LoVo (cell line): ENCODE measurements around the gene KCNQ1.

ENCODE experiments used
- DNase-seq: peaks from one replicate; pipeline ENCODE4 v3.0.0-alpha.2; 2016; ENCODE audit warnings: low spot score

KCNQ1 gene

DNA sequence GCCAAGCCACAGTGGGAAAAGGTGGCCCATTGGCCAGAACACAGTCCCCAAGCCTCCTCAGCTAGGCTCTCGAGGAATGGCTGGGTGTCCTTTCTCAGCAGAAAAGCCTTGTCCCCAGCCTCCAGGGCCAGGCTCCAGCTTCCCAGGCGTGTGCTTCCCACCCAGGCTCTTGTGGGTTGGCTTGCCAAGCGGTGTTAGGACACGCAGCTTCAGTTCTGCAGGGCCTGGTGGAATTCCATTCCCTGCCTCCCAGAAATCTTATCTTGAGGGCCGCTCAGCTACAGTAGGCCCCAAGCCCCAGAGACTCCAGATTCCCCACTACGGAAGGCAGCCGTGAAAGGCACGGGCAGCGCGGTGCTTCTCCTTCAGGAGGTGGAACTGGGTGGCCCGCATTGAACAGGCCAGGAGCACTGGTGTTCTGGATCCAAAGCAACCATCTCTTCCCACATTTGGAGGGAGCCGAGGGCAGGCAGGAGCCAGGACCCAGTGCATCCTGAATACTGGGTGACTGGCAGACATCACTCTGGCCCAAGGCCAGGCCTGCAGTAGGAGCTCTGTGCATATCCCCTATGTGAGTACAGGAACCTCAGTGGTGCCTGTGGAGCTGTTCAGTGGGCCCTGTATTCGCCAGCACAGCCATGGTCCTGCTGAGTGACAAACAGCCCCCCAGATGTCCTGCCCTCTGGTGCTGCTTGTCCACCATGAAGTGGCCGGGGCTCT lies 271.7 kb downstream of the KCNQ1 start:
- no peak for DNase-seq

DNA sequence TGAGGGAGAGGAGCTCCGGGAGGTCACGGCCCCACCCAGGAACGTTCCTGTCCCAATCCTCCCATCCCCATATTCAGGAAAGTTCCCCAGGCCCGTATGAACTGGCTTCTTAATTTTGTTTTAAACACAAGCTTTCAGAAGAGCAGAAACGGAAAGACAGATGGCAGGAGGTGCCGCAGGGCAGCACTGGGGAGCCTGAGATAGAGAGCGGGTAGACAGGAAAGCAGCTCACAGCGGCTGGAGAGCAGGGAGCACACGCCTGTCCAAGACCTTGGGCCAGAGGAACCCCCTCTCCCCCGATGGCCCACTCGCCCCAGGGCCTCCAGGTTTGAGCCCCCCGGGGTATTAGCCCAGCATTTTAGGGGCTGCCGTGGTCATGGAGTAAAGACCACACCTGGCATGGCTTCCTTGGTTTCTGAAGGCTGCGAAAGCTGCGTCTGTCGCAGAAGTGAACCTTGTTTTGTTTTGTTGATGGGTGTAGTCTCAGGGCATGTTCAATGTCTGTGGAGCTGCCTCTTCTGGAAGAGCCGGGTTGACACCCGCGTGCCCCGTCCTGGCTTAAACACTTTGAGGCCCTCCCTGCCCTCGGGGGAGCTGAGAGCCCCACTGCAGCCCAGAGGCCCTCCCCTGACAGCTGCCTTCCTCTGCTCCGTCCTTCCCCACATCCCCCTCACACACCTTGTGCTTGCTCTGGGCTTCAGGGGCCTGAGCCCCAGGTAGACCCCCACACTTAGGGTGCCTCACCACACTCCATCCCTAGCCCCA lies 272.9 kb downstream of the KCNQ1 start:
- no peak for DNase-seq

DNA sequence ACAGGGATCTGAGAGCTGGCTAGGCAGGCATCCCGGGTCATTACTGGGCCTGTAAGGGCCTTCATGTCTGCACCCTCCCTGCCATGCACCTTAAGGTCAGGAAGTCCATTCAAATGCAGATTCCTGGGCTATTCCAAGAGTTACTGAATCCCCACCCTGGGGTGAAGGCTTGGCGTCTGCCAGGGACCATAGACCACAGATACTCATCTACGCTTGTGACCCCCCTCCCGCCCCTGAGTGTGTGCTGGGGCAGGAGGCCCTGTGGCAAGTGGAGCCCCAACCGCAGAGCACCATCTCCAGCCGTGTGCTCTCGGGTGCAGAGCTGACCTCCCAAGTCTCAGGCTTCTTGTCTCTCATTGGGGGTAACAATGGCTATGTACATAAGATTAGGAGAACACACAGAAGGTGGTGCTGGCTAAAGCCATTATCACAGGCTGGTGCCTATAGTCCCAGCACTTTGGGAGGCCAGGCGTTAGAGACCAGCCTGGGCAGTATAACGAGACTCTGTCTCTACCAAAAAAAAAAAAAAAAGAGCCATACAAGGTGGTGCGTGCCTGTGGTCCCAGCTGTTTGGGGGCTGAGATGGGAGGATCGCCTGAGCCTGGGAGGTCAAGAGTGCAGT lies 274.1 kb downstream of the KCNQ1 start:
- DNase-seq, result no peak

DNA sequence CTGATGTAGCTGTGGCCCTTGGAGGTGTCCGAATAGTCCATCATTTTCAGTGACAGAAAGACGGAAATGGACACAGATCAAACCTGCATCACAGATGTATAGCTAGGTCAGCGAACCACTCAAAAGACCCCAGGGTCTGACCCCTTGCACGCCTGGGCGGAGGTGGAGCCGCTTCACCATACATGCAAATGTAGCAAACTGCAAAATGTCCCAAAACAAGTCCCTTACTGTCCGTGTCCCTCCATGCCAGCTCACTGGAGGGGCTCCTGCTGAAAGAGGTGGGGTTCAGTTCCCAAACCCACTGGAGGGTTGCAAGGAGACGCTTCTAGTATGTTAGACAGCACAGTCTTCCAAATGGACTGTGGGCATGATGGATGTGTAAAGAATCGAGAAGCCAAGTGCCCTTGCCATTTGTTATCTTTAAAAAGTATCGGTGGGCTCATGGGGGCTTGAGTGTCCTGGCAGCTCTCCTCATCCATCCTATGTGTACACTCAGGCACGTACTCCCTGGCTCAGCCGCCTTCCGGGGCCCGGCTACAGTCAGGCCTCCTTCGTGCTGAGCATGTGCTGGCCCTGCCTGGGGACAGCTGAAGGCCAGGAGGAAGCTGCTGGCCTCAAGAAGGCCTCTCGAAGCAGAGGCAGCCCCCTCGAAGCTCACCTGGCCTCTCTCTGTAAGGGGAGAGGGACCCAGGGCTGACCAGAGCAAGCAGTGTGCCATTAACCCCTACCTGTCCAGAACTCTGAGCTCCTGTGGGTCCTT lies 275.2 kb downstream of the KCNQ1 start:
- no peak for DNase-seq

DNA sequence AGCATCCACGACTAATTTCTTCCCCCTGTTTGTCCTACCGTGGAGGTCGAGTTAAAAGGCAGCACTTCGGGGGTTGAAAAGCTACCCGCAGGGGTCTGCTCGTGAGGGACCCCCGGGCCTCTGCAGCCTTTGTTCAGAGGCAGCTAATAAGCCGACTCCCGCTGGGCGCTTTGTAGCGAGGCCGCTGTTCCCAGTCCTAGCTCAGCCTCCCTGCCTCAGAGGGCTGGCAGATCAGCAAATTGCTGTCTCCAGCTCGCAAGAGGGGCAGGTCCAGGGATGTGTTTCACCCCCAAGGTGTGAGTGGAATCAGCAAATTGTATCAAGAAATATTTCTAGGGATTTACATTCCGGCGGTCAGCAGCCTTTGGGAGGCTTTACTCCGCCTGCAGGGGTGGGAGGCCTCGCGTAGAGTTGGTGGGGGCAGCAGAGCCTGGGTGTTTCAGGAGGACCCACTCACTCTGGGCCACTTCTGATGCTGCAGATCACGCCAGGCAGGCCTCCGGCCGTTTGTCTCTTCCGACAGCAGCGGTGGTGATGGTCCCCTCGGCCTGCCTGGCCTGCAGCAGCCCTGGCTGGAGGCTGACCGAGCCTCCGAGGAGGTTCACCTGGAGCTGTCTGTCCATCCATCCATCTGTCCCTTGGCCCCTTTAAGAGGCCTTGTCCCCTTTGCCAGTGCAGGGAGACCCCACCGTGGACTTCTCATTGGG lies 276.6 kb downstream of the KCNQ1 start:
- DNase-seq, result no peak

DNA sequence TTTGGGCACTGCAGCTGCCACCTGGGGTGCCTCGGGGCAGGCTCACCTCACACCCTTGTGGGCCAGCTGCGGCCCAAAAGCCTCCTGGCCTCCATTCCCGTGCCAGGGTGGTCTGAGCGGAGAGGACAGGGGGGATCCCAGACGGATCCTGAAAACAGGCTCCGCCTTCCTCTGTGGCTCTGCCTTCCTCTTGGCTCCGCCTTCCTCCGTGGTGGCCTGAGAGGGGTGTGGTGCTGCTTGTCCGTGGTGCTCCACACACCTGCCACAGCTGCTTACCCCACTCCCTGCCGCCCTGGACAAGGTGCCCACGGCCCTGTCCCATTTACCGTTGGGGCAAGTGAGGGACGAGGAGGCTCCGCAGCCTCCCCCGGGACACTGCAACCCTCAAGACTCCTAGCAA lies 278.1 kb downstream of the KCNQ1 start:
- DNase-seq, result no peak

DNA sequence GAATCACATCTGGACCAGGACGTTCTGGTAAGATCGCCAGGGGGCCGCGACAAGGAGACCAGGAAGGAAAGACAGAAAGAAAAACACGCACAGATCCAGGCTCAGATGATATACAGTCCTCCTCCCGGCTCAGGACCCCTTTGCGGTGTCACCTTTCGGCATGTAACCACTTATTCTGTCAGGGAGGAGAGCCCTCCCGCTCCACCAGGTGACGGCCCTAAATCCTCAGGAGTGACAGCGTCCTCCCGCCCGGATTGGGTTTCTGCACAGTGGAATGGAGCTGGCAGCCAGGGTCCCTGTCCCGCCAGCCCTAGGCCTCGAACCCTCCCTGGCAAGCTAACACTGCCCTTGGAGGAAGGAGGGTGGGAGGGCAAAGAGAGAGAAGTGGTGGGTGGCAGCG lies 279.3 kb downstream of the KCNQ1 start:
- no peak for DNase-seq

DNA sequence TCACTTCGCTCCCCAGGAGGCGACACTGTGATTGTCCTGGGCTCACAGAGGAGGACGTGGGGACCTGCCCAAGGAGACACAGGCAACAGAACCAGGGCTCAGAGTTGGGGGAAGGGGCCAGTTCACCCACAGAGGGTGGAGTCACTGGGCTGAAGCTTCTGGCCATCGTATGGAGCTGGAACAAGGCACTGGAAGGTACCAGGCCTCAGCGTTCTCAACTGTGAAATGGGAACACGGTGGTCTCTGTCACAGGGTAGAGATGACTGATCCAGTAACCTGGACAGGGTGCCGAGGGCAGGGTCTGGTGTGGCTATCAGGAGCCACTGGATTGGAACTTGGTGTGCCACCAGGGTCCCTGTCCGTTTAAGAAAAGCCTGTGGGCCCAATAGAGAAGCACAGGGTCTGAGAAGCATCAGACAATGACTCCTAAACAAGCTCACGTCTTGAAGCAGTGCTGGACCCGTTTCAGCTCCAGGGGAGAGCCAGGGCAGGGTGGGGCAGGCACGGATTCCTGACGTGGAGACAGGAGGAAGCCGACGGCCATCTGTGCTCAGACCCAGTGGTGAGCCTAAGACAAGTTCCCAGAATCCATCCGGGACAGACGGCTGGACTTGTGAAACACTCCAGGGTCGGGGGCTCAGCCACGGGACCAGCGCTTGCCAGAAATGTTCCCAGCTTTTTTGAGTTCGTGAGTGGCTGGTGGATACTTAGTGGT lies 280.0 kb downstream of the KCNQ1 start:
- DNase-seq, result no peak

DNA sequence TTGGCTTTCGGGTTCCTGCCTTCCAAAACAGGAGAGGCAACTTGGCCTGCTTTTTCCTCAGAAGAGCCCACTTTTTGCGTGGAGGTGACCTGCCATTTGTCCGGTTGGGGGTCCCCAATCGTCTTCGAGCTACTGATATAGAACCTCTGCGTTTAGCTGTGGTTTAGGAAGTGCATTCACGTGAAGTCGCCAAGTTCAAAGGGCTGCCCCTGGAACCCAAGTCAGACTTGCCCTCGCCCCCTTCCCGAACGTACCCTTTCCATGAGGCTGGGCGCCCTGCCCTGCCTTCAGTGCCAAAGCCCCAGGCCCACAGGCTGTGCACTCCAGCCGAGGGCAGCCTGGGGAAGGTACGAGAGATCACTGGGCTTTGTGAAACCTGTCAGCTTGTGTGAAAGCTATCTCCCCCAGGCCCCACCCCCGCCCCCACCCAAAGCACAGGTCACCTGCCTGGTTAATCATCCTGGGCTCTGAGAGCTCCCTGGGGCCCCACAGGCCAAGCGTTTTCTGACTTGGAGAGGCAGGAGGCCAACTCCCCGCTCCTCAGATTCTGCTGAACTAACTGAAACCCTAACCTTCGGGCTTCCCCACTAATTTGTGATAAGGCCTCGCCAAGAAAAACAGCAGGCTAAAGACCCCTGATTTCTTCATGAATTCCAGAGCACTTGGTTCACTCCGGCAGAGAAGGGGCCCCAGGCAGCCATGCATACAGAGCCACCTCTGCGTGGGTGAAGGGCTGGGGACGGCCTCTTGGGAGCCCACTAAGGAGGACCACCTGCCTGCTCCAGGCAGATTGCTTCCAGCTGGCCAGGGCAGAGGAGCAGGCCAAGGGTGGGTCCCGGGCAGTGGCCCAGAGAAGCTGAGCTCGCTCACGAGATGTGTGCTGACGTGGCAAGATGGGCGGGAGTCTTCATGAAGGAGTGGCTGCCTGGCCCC lies 280.8 kb downstream of the KCNQ1 start:
- DNase-seq, result no peak

DNA sequence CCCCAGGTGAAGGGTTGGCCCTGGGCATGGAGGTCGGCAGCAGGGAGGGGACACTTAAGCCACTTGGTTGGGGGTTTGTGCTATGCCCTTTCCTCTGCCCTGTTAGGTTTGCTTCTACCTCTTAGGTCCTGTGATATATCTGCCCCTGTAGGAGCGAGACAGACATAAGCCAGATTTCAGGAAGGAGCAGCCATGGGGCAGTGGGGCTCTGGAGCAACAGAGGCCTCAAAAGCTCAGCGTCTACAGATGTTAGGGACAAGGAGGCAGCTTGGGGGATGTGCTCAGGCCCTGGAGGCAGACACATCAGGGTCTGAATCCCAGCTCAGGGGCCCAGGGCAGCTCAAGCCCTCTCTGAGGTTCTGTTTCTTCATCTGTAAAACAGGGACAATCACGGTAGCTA lies 282.2 kb downstream of the KCNQ1 start:
- DNase-seq, result no peak

DNA sequence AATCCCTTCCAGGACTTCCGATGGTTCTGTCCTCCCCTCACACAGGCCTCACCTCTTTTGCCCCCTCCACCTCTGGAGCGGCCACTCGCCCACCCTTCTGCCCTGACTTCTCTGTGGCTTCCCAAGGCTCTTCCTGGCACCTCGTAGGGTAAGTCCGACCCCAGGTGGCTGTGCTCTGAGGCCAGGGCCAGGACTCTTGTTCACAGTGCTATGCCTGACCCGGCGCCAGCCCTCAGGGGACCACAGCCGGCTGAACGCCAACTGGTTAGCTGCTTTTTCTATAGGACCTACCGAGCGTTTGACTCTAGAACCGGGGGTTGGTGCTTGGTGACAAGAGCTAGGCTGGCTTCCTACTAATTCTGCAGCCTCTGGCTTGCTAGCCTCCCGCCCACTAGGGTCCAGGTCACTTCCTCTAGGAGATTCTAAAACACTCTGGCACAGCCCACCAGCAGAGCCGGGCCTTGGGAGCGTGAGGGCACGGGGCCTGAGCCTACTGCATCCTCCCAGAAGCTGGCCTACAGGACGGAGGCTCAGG lies 283.4 kb downstream of the KCNQ1 start:
- no peak for DNase-seq

DNA sequence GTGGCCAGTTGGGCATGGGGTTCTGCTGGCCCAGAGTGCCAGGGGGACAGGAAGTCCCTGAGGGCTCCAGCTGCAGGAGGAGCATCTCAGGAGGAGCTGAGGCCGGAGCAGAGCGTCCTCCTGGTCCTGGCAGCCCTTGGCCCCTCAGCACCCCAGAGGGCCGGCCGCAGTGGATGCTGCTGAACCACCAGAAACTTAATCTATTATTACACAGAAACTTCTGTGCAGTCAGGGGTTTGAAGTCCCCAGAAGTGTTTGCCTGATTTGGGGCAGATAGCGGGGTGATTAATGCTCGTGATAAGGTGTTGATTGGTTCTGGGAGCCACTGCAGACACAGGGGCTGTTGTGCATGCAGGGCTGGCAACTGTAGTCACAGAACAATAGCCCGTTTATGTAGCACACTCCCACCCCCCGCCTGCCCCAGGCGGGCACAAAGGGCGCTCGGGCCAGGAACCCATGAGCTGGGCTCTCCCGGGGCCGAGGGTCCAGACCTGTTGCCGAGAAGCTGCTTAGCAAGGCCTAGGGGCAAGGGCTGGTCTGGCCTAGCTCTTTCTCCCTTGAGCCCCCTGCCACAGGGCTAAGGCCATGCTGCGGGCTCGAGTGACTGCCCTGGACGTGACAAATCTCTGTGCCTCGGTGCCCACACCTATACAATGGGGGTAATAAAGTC lies 284.0 kb downstream of the KCNQ1 start:
- DNase-seq, result no peak

DNA sequence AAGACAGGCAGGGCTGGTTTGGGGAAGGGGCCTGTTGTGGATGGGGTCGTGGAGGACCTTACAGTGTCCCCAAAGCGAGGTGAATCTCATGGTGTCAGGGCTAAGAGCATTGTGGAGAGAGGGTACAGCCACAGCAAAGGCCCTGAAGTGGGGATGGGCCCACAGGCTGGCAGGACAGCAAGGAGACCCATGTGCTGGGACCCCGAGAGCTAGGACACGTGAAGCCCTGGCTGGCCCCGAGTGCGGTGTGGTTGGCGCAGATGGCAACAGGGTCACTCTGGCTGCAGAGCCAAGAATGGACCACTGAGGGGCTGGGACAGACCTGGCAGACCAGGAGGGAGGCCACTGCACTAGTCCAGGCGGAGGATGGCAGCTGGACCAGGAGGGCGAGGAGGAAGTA lies 285.0 kb downstream of the KCNQ1 start:
- no peak for DNase-seq

DNA sequence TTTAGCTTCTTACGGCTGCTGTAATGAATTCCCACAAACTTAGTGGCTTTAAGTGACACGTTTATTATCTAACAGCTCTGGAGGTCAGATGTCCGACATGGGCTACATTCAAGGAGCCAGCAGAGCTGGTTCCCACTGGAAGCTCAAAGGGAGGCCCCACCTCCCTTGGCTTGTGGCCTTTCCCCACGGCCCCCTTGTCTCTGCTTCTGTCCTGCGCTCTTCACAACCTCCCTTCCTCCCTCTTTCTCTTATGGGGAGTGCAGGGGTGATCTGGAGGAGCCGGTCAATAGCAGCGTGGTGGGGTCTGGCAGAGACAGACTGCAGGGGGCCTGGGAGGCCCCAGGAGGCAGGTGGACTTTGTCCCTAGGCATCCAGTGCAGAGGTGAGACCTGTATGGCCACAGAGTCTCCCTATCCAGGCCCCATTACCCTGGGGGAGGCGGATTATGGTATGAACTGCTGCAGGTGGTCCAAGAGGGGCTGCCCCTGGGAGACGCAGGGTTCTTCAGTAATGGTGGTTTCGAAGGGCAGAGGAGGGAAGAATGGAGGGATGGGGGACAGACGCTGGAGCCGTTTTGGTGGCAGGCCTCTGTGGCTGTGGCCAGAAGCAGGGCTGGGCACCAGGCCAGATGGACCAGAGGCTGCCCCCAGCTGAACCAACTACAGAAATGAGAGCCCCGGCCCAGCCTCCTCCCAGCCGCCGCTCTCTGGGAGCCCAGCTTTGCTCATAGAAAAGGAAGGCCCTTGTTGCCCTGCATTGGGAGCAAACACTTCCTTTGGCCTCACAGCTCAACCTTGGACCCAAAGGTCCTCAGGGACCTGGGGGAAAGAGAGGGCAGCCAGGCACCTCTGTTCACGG lies 285.7 kb downstream of the KCNQ1 start:
- no peak for DNase-seq

DNA sequence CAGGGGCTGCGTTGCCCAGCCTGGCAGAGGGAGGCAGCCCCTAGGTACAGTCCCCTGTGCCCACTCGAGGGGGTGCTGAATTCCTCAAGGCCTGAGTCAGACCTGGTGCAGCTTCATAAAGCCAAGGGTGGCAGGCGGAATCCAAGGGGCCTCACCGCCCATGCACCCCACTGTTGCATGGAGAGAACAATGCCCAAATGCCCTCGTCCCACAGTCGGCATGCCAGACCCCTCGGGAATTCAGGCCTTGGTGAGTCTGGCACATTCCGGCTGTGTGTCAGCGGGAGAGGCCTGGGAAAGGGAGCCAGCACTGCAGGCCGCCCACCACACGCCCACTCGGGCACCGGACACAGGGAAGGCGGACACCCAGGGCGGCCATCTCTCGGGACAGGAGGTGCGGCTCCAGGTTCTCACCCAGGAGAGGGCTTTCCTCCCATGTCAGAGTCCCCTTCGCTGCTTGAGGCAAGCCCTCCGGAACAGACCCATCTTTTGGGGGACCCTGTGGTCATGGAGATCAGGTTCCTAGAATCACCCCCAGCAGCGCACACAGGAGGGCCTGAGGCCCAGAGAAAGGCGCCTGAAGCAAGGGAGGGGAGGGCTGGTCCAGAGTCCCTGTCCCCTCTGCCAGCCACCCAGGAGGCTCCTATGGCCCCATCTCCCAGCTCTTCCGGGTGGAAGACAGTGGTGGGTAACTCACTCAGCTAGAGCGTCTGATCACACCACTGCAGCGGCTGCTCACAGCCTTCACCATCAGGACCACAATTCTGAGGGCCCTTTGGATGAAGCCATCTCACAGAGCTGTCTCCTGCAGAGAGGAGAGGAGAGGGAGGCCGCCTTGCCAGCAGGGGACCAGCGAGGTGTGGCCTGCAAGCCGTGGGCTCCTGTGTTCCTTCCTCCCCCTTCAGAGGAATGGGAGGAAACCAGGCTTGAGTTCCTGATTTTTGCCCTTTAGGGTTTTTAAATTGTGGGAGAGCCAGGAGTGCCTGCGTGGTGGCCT lies 286.6 kb downstream of the KCNQ1 start:
- no peak for DNase-seq

DNA sequence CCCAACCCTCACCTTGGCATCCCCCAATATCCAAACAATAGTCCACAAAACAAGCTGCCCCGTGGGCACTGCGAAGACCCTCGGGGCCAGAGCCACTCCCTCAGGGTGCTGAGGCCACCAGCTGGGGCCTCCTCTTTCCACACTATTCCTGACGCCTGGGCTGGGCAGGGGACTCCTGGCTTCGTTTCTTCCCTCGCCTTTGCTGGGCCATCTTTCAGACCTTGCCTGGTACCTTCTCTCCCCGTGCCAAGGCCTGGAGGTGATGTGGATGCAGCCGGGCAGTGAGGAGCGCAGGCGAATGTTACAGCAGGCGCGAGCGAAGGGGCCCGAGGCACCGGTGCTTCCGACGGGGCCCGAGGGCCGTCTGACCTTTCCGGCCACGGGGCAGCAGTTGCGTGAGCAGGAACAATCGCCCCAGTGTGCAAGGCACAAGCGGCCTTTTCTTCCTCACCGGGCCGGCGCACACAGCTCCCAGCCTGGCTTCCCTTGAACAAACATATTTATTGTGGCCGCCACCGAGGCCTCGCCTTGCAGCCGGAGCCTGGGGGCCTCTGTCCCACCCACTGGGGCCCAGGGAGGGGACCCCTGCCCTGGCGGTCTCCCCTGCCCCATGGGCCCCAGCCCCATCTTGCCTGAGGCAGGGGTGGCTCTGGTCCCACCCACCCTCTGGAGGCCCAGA lies 287.6 kb downstream of the KCNQ1 start:
- no peak for DNase-seq
